B cell (primary cell): ENCODE results near the gene MAU2.

ENCODE experiments used
- CTCF ChIP-seq: fragments of 200-600 bp; IDR thresholded peaks from one replicate; pipeline ENCODE4 v1.8.0; 2022; ENCODE audit warnings: antibody characterized with exemption, mild to moderate bottlenecking
- EZH2 ChIP-seq: IDR thresholded peaks from 2 replicates; pipeline ENCODE4 v1.6.1; 2012; ENCODE audit warnings: borderline replicate concordance, low read depth, mild to moderate bottlenecking, moderate library complexity, low read length; ENCODE audit not compliant: insufficient read depth, poor library complexity, severe bottlenecking

GRCh38 chr19:19292607-19293006, 28.0 kb upstream of the MAU2 start:
- TF ChIP-seq CTCF = no peak
- no peak for TF ChIP-seq EZH2
